HG03039 (cell line): ENCODE measurements around the gene MED22.
A peak's percentile ranks its signal among the peaks of the same experiment; 100 is the strongest.
"Not testable (repeated sequence)": the region's sequence is repeated elsewhere in the genome, so short reads cannot be mapped to it uniquely, and the experiment has no call there.

ENCODE experiments used
- ATAC-seq: cut with Tn5 transposase; IDR thresholded peaks from one replicate; pipeline ENCODE4 v1.9.1; 2021; ENCODE audit warnings: mild to moderate bottlenecking, moderate library complexity; ENCODE audit not compliant: unreplicated experiment

Gene MED22

GRCh38 chr9:133339641-133340040 is 8.3 kb downstream of the MED22 start:
- no peak for ATAC-seq

DNA sequence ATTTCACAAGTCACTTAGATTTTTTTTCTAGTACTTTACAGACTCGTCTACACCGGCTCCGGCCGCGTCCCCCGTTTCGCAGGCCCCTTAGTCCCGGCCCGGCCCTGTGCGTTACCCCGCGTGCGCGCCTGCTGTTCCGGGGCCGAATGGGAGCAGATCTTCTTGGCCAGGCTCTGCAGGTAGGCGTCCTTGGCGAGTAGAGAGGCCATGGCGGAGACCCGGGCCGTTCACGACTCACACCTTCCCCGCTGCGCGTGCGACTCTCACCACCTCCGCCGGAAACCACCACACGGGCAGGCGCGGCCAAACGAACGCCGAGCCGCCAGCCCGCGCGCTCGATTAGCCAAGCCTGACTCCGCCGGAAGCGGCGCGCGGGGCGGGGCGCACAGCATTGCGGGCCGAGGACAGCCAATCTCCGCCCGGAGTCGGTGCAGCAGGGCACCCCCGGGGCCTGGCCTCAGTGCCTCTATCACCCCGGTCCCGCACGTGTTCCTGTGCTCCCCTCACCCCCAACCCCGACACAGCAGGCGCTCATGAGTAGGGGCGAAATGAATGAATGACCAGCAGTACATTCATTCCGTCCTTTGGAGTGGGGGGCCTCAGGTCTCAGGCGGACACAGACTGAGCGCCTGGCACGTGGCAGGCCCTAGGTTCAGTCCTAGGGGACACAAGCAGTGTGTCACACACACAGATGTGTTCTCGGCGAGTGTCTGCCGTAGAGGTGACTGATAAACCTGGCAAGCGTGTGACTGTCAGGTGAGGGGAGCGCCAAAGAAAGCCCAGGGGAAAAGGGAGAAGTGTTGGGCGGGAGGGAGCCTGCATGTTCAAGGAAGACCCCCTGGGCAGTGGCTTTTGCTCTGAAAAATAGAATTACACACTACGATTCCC is 11.8 kb downstream of the MED22 start, which contains the start of gene SURF6:
TSS of gene SURF6 (minus strand) at position 265 of the 888 bp plus-strand sequence. CDS start at position 209, 56 bp downstream.
- ATAC-seq = peak; percentile 84

DNA sequence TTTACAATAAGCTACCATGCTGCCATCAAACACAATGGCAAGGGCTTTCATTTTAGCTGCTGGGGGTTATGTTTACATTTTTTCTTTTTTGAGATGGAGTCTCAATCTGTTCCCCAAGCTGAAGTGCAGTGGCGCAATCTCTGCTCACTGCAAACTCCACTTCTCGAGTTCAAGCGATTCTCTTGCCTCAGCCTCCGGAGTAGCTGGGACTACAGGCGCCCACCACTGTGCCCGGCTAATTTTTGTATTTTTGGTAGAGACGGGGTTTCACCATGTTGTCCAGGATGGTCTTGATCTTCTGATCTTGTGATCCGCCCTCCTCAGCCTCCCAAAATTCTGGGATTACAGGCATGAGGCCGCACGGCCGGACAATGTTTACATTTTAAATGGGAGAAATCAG is 13.0 kb downstream of the MED22 start:
- not testable (repeated sequence) for ATAC-seq

GRCh38 chr9:133334161-133334560 is 13.8 kb downstream of the MED22 start:
- ATAC-seq = no peak

DNA sequence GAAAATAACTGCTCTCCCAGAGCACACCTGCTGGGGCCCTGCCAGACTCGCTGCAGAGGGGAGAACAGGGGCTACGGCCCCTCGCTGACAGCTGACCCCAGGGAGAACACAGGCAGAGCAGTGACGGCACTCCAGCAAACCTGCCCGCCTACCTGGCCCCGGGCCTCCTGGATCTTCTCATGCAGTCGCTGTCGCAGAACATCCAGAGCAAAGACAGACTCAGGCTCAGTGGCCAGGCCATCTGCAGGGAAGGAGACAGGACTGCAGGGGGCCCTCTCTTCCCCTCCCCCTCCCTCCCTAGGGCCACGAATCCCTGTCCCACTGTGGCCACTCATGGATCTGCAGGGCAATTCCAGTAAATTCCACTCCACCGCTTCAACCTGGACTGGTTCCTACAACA is 14.4 kb downstream of the MED22 start:
- no peak for ATAC-seq

GRCh38 chr9:133333011-133333410 is 14.9 kb downstream of the MED22 start:
- no peak for ATAC-seq

GRCh38 chr9:133332381-133332730 is 15.6 kb downstream of the MED22 start:
- no peak for ATAC-seq

- no peak for ATAC-seq
Observed at GRCh38 chr9:133331641-133332380, 16.1 kb downstream of the MED22 start.

DNA sequence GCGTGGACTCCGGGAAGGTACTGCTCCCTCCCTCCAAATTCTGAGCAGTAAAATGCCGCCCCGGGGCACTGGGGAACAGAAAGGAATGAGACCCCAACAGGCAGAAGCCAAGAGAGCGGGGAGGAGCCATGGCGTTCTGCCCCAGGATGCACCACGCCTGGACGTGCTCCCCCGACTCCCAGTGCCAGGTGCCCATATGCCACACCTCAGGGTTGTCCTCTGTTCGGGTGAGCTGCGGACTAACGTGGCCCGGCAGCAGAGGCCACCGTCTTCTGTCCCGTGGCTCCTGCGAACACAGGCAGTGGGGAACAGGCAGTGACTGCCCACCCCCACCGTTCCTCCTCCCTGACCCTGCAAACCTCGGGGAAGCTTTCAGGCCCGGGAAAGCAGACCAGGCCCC is 16.7 kb downstream of the MED22 start:
- no peak for ATAC-seq

- ATAC-seq = not testable (repeated sequence)
Observed at GRCh38 chr9:133329306-133330156, 18.4 kb downstream of the MED22 start.

DNA sequence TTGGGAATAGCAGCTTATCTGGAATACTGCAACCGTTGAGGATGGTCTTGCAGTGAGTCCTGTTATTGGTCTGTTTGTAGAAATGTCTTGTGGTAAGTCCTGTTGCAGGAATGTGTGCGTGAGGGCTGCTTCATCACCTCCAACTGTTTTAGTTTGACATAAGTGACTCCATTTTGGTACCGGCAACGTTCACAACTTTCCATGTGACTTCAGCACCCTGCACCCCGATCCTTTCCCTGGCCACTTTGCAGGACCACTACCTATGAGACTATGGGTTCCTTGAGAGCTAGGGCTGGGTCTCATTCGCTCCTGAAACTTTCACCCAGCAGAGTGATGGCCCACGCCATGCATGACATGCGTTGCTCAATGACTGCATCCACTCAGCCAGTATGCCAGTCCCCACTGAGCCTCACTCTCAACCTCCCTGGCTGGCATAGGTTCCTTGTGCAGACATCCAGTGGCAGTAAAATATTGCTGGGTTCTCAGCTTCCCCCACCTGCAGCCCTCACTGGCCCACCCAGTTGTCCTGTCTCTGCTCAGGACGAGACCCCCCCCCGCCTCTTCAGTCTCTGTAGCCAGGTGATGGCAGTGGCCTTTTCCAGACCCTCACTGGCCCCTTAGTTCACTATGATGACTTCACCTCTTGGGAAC is 20.0 kb downstream of the MED22 start:
- no peak for ATAC-seq

- ATAC-seq = not testable (repeated sequence)
Observed at GRCh38 chr9:133327021-133327420, 20.9 kb downstream of the MED22 start.

DNA sequence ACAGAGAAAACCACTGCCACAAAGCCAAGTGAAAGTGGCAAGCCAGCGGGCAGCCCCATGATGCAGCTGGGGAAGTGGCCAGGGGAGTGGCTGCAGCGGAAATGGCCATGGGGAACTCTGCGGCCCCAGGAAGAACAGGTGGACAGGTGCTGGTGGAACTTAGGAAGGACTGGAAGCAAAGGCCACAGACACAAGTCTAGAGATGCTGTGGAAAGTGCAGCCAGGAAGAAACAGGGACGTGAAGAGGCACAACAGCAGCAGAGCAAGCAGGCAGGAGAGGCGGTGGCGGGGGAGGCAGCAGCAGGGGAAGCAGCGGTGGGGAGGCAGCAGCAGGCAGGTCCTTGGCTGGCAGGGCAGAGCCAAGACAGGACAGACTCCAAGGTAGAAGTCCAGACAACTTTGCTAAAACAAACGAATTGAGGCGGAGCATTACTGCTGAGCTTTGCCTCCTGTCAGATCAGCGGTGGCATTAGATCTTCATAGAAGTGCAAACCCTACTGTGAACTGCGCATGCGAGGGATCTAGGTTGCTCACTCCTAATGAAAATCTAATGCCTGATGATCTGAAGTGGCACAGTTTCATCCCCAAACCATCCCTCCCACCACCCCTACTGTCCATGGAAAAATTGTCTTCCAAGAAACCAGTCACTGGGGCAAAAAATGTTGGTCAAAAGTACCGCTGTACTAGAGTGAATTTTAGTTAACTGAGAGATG is 23.8 kb downstream of the MED22 start:
- ATAC-seq = no peak

GRCh38 chr9:133323211-133323610 is 24.7 kb downstream of the MED22 start:
- no peak for ATAC-seq

DNA sequence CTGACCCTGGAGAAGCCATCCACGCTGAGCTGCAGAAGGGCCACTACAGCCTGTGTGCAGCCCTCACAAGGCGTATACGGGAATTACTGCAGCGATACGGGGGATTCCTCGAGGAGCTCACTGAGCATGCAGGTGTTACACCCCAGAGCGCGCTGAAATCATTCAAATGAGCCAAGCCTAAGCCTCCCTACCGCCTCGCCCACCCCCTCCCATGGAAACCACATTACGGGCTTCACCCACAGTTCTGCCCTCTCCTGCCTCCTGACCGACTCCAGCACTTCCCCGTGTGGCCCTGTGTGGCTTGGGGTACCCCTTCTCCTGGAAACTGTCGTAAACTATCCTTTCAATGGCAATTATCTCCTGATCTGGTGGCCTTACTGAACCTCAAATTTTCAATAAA is 25.2 kb downstream of the MED22 start:
- no peak for ATAC-seq

GRCh38 chr9:133321411-133321935 is 26.5 kb downstream of the MED22 start:
- no peak for ATAC-seq

DNA sequence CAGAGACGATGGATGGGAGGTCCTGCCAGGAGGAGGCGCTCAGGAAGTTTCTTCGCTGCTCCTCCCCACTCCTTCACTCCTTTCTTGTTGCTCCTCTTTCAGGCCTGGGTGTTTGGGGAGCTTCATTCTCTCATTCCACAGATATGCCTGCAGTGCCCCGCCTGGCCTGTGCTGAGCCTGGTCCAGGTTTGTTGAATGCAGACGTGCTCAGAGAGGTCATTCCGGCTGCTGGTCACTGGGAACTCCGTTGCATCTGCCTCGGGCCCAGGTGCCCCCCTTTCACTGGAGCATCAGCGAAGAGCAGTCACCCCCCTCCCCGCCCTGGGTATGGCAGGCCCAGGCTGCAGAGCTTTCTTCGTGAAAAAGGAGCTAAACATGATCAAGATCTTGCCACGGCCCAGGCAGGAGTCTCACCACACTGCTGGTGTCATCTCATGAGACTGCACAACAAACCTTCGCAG is 27.5 kb downstream of the MED22 start:
- no peak for ATAC-seq

- not testable (repeated sequence) for ATAC-seq
Observed at GRCh38 chr9:133317551-133317950, 30.4 kb downstream of the MED22 start.

DNA sequence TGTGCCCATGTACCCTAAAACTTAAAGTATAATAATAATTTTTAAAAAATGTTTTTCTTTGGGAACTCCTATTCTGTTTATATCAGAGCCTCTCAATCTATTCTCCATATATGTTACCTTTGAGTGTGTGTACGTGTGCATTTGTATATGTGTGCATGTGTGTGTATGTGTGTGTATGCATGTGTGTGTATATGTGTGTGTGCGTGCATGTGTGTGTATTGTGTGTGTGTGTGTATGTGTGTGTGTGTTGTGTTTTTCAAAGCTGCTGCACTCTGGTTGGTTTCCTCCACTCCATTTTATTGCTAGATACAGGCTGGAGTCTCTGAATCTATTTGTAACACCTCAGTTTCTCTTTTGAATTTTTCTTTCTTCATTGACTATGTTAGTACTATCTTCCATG is 31.9 kb downstream of the MED22 start:
- ATAC-seq = no peak

GRCh38 chr9:133309608-133310007 is 38.3 kb downstream of the MED22 start:
- ATAC-seq = no peak
